Spleen (tissue), 11 donors: Measurements from ENCODE around the gene FHAD1. TPM values are rescaled to one million over a fixed set of nuclear protein-coding genes. Genes with fewer than 3 reads are reported as not detected.

Experiments used
- DNase-seq: peaks from one replicate; pipeline ENCODE4 v3.0.0-alpha.2; 2020
- H3K27ac ChIP-seq, 8 donors: fragments of 200-600 bp; sonication (generic) in 7 of 8; 1 replicate in 4 of 8; 2 replicates in 4 of 8; pipeline versions ENCODE4 v1.5.0 to v1.8.0; 2016 to 2021; ENCODE audit warnings: inconsistent platforms in 4 of 8, mild to moderate bottlenecking in 4 of 8, moderate library complexity in 1 of 8
- H3K27me3 ChIP-seq, 7 donors: fragments of 200-600 bp; sonication (generic) in 6 of 7; replicated peaks in 1 of 7; 1 replicate in 4 of 7; 2 replicates in 3 of 7; pipeline versions ENCODE4 v1.5.0 to v1.8.0; 2016 to 2021; ENCODE audit warnings: inconsistent platforms in 3 of 7, mild to moderate bottlenecking in 1 of 7
- H3K36me3 ChIP-seq, 6 donors: fragments of 200-600 bp; sonication (generic) in 5 of 6; 1 replicate in 4 of 6; 2 replicates in 2 of 6; pipeline versions ENCODE4 v1.5.0 to v1.8.0; 2016 to 2021; ENCODE audit warnings: inconsistent platforms in 2 of 6
- H3K4me1 ChIP-seq, 6 donors: fragments of 200-600 bp; sonication (generic) in 5 of 6; 1 replicate in 3 of 6; 2 replicates in 3 of 6; pipeline versions ENCODE4 v1.5.0 to v1.8.0; 2016 to 2021; ENCODE audit warnings: inconsistent platforms in 3 of 6
- H3K4me3 ChIP-seq, 8 donors: fragments of 200-600 bp; sonication (generic) in 7 of 8; 1 replicate in 4 of 8; 2 replicates in 4 of 8; pipeline versions ENCODE4 v1.5.0 to v1.8.0; 2016 to 2021; ENCODE audit warnings: inconsistent platforms in 4 of 8, mild to moderate bottlenecking in 4 of 8, moderate library complexity in 2 of 8
- H3K9me3 ChIP-seq, 8 donors: fragments of 200-600 bp; sonication (generic) in 7 of 8; 1 replicate in 4 of 8; 2 replicates in 4 of 8; pipeline versions ENCODE4 v1.5.0 to v1.8.0; 2016 to 2021; ENCODE audit warnings: inconsistent platforms in 4 of 8
- CTCF ChIP-seq, 11 experiments: fragments of 200-600 bp in 7 of 11; fragments of 450-650 bp in 4 of 11; sonication (generic) in 4 of 11; IDR thresholded peaks in 8 of 11; conservative IDR thresholded peaks in 3 of 11; 1 replicate in 7 of 11; 2 replicates in 4 of 11; pipeline versions ENCODE4 v1.4.0 to v1.8.0; 2016 to 2021; ENCODE audit warnings: antibody characterized with exemption in 11 of 11, inconsistent platforms in 4 of 11, mild to moderate bottlenecking in 1 of 11
- POLR2A ChIP-seq, 3 donors: fragments of 450-650 bp; IDR thresholded peaks; one replicate each; pipeline ENCODE4 v1.5.1; 2017; ENCODE audit warnings: antibody characterized with exemption in 3 of 3, mild to moderate bottlenecking in 1 of 3
- POLR2AphosphoS5 ChIP-seq, 3 donors: sonication (generic); formaldehyde crosslinking; IDR thresholded peaks; one replicate each; pipeline ENCODE4 v1.5.1; 2017; ENCODE audit warnings: antibody characterized with exemption in 3 of 3
- WGBS, 5 donors: extraction: QIAGEN DNeasy Blood & Tissue Kit in 3 of 5; methylation state at CpG; one replicate each; pipeline versions ENCODE4 v1.1.5 to v1.1.7; 2013 to 2018; 5-methylcytosine and 5-hydroxymethylcytosine counted together
- intact Hi-C: fragments of 100-400 bp; cut with DNase I; formaldehyde crosslinking; loops from one replicate; pipeline ENCODE4 v1.15.0; 2023; ENCODE audit warnings: low total_unique reads
- polyA plus RNA-seq, 3 donors: library from polyadenylated mRNA; stranded (reverse); fragments of 200-250 nt; gene quantifications; one replicate each; pipeline ENCODE4 v1.2.1, GENCODE V29; 2013
- total RNA-seq, 7 donors: library from RNA; depleted of rRNA in 3 of 7; stranded (reverse); fragments of >200 nt in 3 of 7; fragmentation: NEBNext Ultra II Directional in 4 of 7; extraction: Animal tissue kit (Norgen Biotek cat#: 25700) in 4 of 7; gene quantifications; one replicate each; pipeline versions ENCODE4 v1.1.0 to v1.2.1, GENCODE V29; 2016 to 2021
- donor health status: healthy with polysubstance abuse.
- donor health status: DM: no; HTN: no; CAD: no; lungs with moderate emphysema.
- donor health status: DM: no; HTN: no; CAD: no.
- donor health status: Bipolar disorder and iron deficiency.
- donor health status: healthy.
- donor health status: DM: no; HTN: no; CAD: no.
- donor health status: DM: yes; HTN: yes; CAD: no.

The FHAD1 gene
- total and polyA plus RNA-seq, 10 donors, result 0.22 to 1.0 (median 0.28) TPM; not detected in 3

- no peak overlapping the region for H3K27ac ChIP-seq
- no peak overlapping the region for H3K4me3 ChIP-seq
- H3K27me3 ChIP-seq, result peaks cover 0 to 6% (median 0%) of the 10 kb centered on the region in 7 donors
- intact Hi-C loops, result no loop called here
- H3K9me3 ChIP-seq, result peaks cover 0 to 10% (median 0%) of the 10 kb centered on the region in 8 donors
- no peaks in the 10 kb centered on the region for H3K36me3 ChIP-seq
- DNase-seq, result no peak
- WGBS, 5 donors, result 87 to 94% (median 91%) methylated on average over 7 of the region's 7 CpGs
- TF ChIP-seq CTCF (IDR thresholded peaks at IDR 0.05 in 8 of 11, conservative IDR thresholded peaks at IDR 0.05 in 3 of 11) (no peak), POLR2AphosphoS5 (IDR thresholded peaks at IDR 0.05) (no peak), POLR2A (IDR thresholded peaks at IDR 0.05) (no peak)
- H3K4me1 ChIP-seq, result no peaks in the 10 kb centered on the region
Measured at GRCh38 chr1:15282810-15283474, 35.9 kb downstream of the FHAD1 start.

- 76 to 95% (median 93%) methylated on average over 2 of the region's 2 CpGs for WGBS, 5 donors
- peaks cover 0 to 6% (median 0%) of the 10 kb centered on the region in 7 donors for H3K27me3 ChIP-seq
- intact Hi-C loops, result no loop called here
- no peak overlapping the region for H3K4me3 ChIP-seq
- no peak for DNase-seq
- no peak overlapping the region for H3K27ac ChIP-seq
- no peaks in the 10 kb centered on the region for H3K4me1 ChIP-seq
- no peaks in the 10 kb centered on the region for H3K36me3 ChIP-seq
- no peak for TF ChIP-seq CTCF (IDR thresholded peaks at IDR 0.05 in 8 of 11, conservative IDR thresholded peaks at IDR 0.05 in 3 of 11)
- TF ChIP-seq POLR2A (IDR thresholded peaks at IDR 0.05), result no peak
- TF ChIP-seq POLR2AphosphoS5 (IDR thresholded peaks at IDR 0.05), result no peak
- H3K9me3 ChIP-seq, result peaks cover 0 to 10% (median 0%) of the 10 kb centered on the region in 8 donors
Measured at GRCh38 chr1:15283526-15283925, 36.5 kb downstream of the FHAD1 start.

GRCh38 chr1:15286452-15286851 lies 39.4 kb downstream of the FHAD1 start:
- Histone ChIP-seq H3K4me1 (no peaks in the 10 kb centered on the region), H3K9me3 (peaks cover 0 to 10% (median under 1%) of the 10 kb centered on the region in 8 donors), H3K27ac (no peak overlapping the region), H3K36me3 (no peaks in the 10 kb centered on the region), H3K27me3 (peaks cover 0 to 6% (median 0%) of the 10 kb centered on the region in 7 donors), H3K4me3 (no peak overlapping the region)
- 82 to 90% (median 88%) methylated on average over 4 of the region's 4 CpGs for WGBS, 5 donors
- no peak for TF ChIP-seq CTCF (IDR thresholded peaks at IDR 0.05 in 8 of 11, conservative IDR thresholded peaks at IDR 0.05 in 3 of 11)
- no peak for TF ChIP-seq POLR2A (IDR thresholded peaks at IDR 0.05)
- TF ChIP-seq POLR2AphosphoS5 (IDR thresholded peaks at IDR 0.05), result no peak
- no peak for DNase-seq
- intact Hi-C loops, result no loop called here

- 60 to 76% (median 74%) methylated on average over 9 of the region's 9 CpGs for WGBS, 5 donors
- Histone ChIP-seq H3K36me3 (no peaks in the 10 kb centered on the region), H3K27ac (no peak overlapping the region), H3K4me3 (no peak overlapping the region), H3K27me3 (peaks cover 0 to 6% (median 0%) of the 10 kb centered on the region in 7 donors), H3K4me1 (no peaks in the 10 kb centered on the region), H3K9me3 (peaks cover 0 to 10% (median 2%) of the 10 kb centered on the region in 8 donors)
- DNase-seq, result no peak
- TF ChIP-seq POLR2A (IDR thresholded peaks at IDR 0.05) (no peak), CTCF (IDR thresholded peaks at IDR 0.05 in 8 of 11, conservative IDR thresholded peaks at IDR 0.05 in 3 of 11) (no peak), POLR2AphosphoS5 (IDR thresholded peaks at IDR 0.05) (no peak)
- intact Hi-C loops, result no loop called here
Measured at GRCh38 chr1:15287035-15287979, 40.3 kb downstream of the FHAD1 start.
